HG03066 (cell line): ENCODE results near the gene METRN.

Experiments used
- ATAC-seq: cut with Tn5 transposase; IDR thresholded peaks from one replicate; pipeline ENCODE4 v1.9.1; 2021; ENCODE audit warnings: low read depth; ENCODE audit not compliant: unreplicated experiment

Gene METRN

DNA sequence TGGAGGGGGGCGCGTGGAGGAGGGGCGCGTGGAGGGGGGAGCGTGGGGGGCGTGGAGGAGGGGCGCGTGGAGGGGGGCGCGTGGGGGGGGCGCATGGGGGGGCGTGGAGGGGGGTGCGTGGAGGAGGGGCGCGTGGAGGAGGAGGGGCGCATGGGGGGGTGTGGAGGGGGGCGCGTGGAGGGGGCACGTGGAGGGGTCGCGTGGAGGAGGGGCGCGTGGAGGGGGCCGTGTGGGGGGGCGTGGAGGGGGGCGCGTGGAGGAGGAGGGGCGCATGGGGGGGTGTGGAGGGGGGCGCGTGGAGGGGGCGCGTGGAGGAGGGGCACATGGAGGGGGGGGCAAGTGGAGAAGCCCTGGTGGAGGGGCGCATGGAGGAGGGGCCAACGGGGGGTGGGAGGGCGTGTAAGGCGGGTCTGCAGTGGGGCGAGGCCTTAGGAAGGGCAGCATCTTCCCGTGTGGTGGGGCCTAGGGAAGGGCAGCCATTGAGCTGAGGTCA is 52.9 kb downstream of the METRN start:
- ATAC-seq = no peak

- ATAC-seq = no peak
Measured at GRCh38 chr16:768428-768827, 53.5 kb downstream of the METRN start.
